ENCODE measurements around the gene FBXO41. TPM values are rescaled to one million over a fixed set of nuclear protein-coding genes. Genes with fewer than 3 reads are reported as not detected.
"Not testable (repeated sequence)": the region's sequence is repeated elsewhere in the genome, so short reads cannot be mapped to it uniquely, and the experiment has no call there.

Gene FBXO41
- total RNA-seq, 1 experiment from 2014 or later = 12.1 TPM

GRCh38 chr2:73263540-73264331 lies 20.5 kb downstream of the FBXO41 start:
- POLR2A ChIA-PET = no interaction called here
- no peaks in the 10 kb centered on the region for H3K9me3 ChIP-seq

GRCh38 chr2:73262691-73263429 lies 21.4 kb downstream of the FBXO41 start:
- H3K36me3 Mint-ChIP-seq (ENCODE audit: insufficient read depth, unreplicated experiment) = peaks cover 18% of the 10 kb centered on the region
- H3K4me1 ChIP-seq; POLR2A ChIA-PET; intact Hi-C loops (cut with micrococcal nuclease; ENCODE audit: unreplicated experiment); H3K4me3 ChIP-seq (ENCODE audit: low read depth, low read length); DNase-seq; H3K4me3 Mint-ChIP-seq (ENCODE audit: unreplicated experiment); H3K36me3 ChIP-seq (ENCODE audit: control insufficient read depth, insufficient read depth, low read length); BruUV-seq (replicated peaks); H3K27me3 Mint-ChIP-seq (ENCODE audit: insufficient read depth, unreplicated experiment); H3K27ac Mint-ChIP-seq (ENCODE audit: unreplicated experiment); H3K9me3 ChIP-seq; H3K9me3 Mint-ChIP-seq (ENCODE audit: unreplicated experiment); H3K27me3 ChIP-seq (replicated peaks; ENCODE audit: control insufficient read depth, insufficient read depth, low read length); H3K4me1 Mint-ChIP-seq (ENCODE audit: low read depth, unreplicated experiment): not testable (repeated sequence)
- CTCF ChIA-PET = interaction anchor here (0.6 to 1.5 kb wide), 3 partner anchors 13 to 31 kb away, joined by 3 to 4 read pairs (median 3); partner anchors contain the start of genes EGR4 and PRADC1

More at GRCh38 chr2:73263540-73264331, 20.5 kb downstream of the FBXO41 start:
- TF ChIP-seq CTCF (IDR thresholded peaks at IDR 0.05; ENCODE audit: insufficient read depth in 1 of 2, low read depth in 1 of 2, low read length in 1 of 2, severe bottlenecking in 1 of 2, unreplicated experiment in 1 of 2) = no peak
- intact Hi-C loops (cut with micrococcal nuclease; ENCODE audit: unreplicated experiment) = no loop called here
- no peak for DNase-seq
- no TSS peak for BruUV-seq (replicated peaks)
- H3K36me3 Mint-ChIP-seq (ENCODE audit: insufficient read depth, unreplicated experiment) = peaks cover 23% of the 10 kb centered on the region
- no peak overlapping the region for H3K4me3 Mint-ChIP-seq (ENCODE audit: unreplicated experiment)
- peaks cover 14% of the 10 kb centered on the region for H3K4me1 Mint-ChIP-seq (ENCODE audit: low read depth, unreplicated experiment)
- no peak overlapping the region for H3K4me3 ChIP-seq (ENCODE audit: low read depth, low read length)
- no peaks in the 10 kb centered on the region for H3K9me3 Mint-ChIP-seq (ENCODE audit: unreplicated experiment)
- CTCF ChIA-PET = interaction anchor here (0.6 kb wide), 1 partner anchor 30 kb away, joined by 3 read pairs; the partner anchor contains the start of gene EGR4
- no peaks in the 10 kb centered on the region for H3K27me3 ChIP-seq (replicated peaks; ENCODE audit: control insufficient read depth, insufficient read depth, low read length)
- no peaks in the 10 kb centered on the region for H3K27me3 Mint-ChIP-seq (ENCODE audit: insufficient read depth, unreplicated experiment)
- peaks cover 7% of the 10 kb centered on the region; the same call in 1 of the 2 replicates for H3K4me1 ChIP-seq
- H3K27ac Mint-ChIP-seq (ENCODE audit: unreplicated experiment) = no peak overlapping the region
- no peaks in the 10 kb centered on the region for H3K36me3 ChIP-seq (ENCODE audit: control insufficient read depth, insufficient read depth, low read length)

GRCh38 chr2:73262108-73262651 lies 22.1 kb downstream of the FBXO41 start:
- Mint-ChIP-seq H3K4me3 (ENCODE audit: unreplicated experiment) (no peak overlapping the region), H3K27ac (ENCODE audit: unreplicated experiment) (no peak overlapping the region), H3K4me1 (ENCODE audit: low read depth, unreplicated experiment) (peaks cover 7% of the 10 kb centered on the region), H3K36me3 (ENCODE audit: insufficient read depth, unreplicated experiment) (peaks cover 17% of the 10 kb centered on the region), H3K27me3 (ENCODE audit: insufficient read depth, unreplicated experiment) (no peaks in the 10 kb centered on the region), H3K9me3 (ENCODE audit: unreplicated experiment) (no peaks in the 10 kb centered on the region)
- Histone ChIP-seq H3K4me3 (ENCODE audit: low read depth, low read length) (no peak overlapping the region), H3K27me3 (replicated peaks; ENCODE audit: control insufficient read depth, insufficient read depth, low read length) (no peaks in the 10 kb centered on the region), H3K4me1 (no peaks in the 10 kb centered on the region), H3K9me3 (no peaks in the 10 kb centered on the region), H3K36me3 (ENCODE audit: control insufficient read depth, insufficient read depth, low read length) (no peaks in the 10 kb centered on the region; the same call in 1 of the 2 replicates)
- intact Hi-C loops (cut with micrococcal nuclease; ENCODE audit: unreplicated experiment) = no loop called here
- POLR2A ChIA-PET = no interaction called here
- no TSS peak for BruUV-seq (replicated peaks)
- TF ChIP-seq CTCF (IDR thresholded peaks at IDR 0.05; ENCODE audit: insufficient read depth in 1 of 2, low read depth in 1 of 2, low read length in 1 of 2, severe bottlenecking in 1 of 2, unreplicated experiment in 1 of 2) = no peak
- CTCF ChIA-PET = interaction anchor here (0.6 to 1.5 kb wide), 3 partner anchors 12 to 29 kb away, joined by 3 to 4 read pairs (median 4); partner anchors contain the start of gene PRADC1
- DNase-seq = no peak
